GM18951 (cell line): ENCODE results near the gene STK4.

ENCODE experiments used
- POLR2A ChIP-seq: IDR thresholded peaks from 4 replicates; pipeline ENCODE4 v1.6.1; 2011; ENCODE audit warnings: mild to moderate bottlenecking; ENCODE audit not compliant: insufficient read length, insufficient read depth; ENCODE audit errors: extremely low read depth
- in situ Hi-C: fragments of 300-500 bp; cut with MboI; formaldehyde crosslinking; loops from one replicate; pipeline ENCODE4 v1.12.0; 2022; ENCODE audit warnings: low sequenced_read_pairs, mixed read lengths, inconsistent platforms; ENCODE audit not compliant: unreplicated experiment

The STK4 gene

DNA sequence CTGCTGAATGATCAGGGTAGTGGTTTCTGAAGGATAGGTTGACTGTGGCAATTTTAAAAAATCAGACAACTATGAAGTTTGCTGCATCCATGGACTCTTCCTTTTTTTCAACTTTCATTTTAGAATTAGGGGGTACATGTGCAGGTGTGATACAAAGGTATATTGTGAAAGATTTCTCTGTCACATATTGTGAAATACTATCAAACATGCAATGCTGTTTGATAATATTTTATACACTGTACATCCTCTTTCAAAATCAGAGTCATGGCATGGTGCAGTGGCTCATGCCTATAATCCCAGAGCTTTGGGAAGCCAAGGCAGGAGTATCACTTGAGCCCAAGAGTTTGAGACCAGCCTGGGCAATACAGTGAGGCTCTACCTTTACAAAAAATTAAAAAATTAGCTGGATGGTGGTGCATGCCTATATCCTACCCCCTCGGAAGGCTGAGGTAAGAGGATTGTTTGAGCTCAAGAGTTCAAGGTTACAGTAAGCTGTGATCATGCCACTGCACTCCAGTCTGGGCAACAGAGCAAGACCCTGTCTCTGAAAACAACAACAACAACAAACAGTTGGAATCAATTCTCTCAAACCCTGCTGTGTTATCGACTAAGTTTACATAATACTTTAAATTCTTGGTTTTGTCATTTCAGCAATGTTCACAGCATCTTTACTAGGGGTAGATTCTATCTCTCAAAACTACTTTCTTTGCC is 153.4 kb downstream of the STK4 start:
- in situ Hi-C loops = no loop called here
- no peak for TF ChIP-seq POLR2A

GRCh38 chr20:45121388-45121787 is 155.1 kb downstream of the STK4 start:
- in situ Hi-C loops = no loop called here

DNA sequence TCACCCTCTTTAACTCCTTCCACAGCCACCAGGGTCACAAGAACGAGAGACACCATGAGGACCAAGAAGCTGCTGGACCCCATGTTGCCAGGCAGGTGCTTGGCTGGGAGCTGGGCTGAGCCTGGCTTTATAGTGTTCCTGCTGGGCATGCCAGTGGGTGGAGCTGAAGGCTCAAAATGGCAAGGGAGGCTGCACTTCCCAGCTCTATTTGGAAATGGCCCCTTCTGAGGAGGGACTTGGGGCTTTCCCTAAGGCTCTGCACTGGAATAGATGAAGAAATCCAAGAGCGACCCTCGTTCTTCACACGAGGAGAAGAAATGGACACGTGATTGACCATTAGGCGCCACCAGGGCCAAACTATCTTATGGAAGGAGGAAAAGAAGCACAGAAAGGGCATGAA is 158.1 kb downstream of the STK4 start, which contains the start of gene WFDC12:
WFDC12 (minus strand) TSS at position 101 of the 400 bp plus-strand sequence; CDS start at position 83, 18 bp downstream.
- in situ Hi-C loops = no loop called here
- TF ChIP-seq POLR2A = no peak

More at GRCh38 chr20:45121388-45121787, 155.1 kb downstream of the STK4 start:
- no peak for TF ChIP-seq POLR2A

DNA sequence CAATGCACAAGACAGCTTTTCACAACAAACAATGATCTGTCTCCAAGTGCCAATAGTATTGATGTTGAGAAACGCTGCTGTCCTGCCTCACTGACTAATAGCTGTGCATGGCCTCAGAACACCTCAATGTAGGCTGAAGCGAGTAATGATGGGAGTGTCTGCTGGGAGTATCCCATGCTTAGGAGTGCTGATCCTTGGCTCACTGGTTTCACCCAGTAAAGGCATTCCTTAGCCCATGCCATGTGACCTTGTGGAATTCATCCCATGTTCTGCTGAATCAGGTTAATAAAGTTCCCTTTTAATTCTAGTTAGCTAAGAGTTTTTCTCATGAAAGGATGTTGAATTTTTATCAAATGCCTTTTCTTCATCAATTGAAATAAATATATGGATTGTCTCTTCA is 161.8 kb downstream of the STK4 start:
- in situ Hi-C loops = no loop called here
- no peak for TF ChIP-seq POLR2A
